ENCODE measurements around the gene MOK.

DNA sequence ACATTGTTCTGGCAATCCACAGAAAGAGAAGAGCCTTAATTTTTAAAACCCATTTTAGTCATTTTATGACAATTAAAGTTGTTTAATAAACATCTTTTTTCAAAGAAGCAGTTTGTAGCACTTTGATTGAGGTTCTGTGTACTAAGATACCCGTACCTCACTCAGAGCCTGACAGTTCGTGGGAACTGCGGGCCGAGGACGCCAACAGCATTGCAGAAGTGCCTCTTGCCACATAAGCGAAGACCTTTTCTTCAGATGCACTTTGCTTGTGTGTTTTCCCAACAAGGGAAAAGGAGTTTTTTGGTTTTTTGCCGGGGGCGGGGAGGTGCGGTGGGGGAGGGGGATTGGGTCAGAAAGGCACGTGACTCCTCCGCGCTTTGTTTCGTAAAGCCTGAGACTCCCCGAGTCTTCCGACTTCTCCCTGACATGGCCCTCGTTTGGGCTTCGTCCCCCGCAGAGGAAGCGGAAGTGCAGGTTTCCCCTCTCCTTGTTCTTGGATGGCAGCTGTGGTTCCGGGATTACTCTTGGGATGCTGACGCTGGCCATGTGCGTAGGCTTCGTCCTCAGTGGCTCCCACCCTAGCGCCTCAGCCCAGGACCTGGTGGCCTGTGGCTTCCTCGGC lies 94.4 kb downstream of the MOK start:
- TF ChIP-seq CREB1 (CRISPR knock-in tag; IDR thresholded peaks at IDR 0.05) (no peak), ESRRA (CRISPR knock-in tag; IDR thresholded peaks at IDR 0.05; ENCODE audit: borderline replicate concordance) (no peak)
- TF ChIP-seq, protein P1, sequence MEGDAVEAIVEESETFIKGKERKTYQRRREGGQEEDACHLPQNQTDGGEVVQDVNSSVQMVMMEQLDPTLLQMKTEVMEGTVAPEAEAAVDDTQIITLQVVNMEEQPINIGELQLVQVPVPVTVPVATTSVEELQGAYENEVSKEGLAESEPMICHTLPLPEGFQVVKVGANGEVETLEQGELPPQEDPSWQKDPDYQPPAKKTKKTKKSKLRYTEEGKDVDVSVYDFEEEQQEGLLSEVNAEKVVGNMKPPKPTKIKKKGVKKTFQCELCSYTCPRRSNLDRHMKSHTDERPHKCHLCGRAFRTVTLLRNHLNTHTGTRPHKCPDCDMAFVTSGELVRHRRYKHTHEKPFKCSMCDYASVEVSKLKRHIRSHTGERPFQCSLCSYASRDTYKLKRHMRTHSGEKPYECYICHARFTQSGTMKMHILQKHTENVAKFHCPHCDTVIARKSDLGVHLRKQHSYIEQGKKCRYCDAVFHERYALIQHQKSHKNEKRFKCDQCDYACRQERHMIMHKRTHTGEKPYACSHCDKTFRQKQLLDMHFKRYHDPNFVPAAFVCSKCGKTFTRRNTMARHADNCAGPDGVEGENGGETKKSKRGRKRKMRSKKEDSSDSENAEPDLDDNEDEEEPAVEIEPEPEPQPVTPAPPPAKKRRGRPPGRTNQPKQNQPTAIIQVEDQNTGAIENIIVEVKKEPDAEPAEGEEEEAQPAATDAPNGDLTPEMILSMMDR (IDR thresholded peaks at IDR 0.05), result no peak

All from WTC11 (cell line).